ENCODE results near the gene RALGAPB.
"Not testable (repeated sequence)": the region's sequence is repeated elsewhere in the genome, so short reads cannot be mapped to it uniquely, and the experiment has no call there.

The RALGAPB gene

GRCh38 chr20:38498909-38499308, 26.3 kb downstream of the RALGAPB start:
- DNase-seq, result no peak

- peak; percentile 16 for DNase-seq
These were observed 26.7 kb downstream of the RALGAPB start for GRCh38 chr20:38499366-38499765.

- DNase-seq, result no peak
These were observed 29.3 kb downstream of the RALGAPB start for GRCh38 chr20:38501858-38502436.

- no peak for DNase-seq
These were observed 31.9 kb downstream of the RALGAPB start for GRCh38 chr20:38504368-38505090.

- no peak for DNase-seq
These were observed 32.4 kb downstream of the RALGAPB start for GRCh38 chr20:38505091-38505455.

- not testable (repeated sequence) for DNase-seq
These were observed 39.1 kb downstream of the RALGAPB start for GRCh38 chr20:38511726-38512125.

- no peak for DNase-seq
These were observed 41.5 kb downstream of the RALGAPB start for GRCh38 chr20:38514185-38514584.

- DNase-seq, result no peak
These were observed 42.3 kb downstream of the RALGAPB start for GRCh38 chr20:38514947-38515346.

GRCh38 chr20:38515631-38516030, 43.0 kb downstream of the RALGAPB start:
- no peak for DNase-seq

- peak; percentile 65 for DNase-seq
These were observed 46.8 kb downstream of the RALGAPB start for GRCh38 chr20:38519426-38519825.

GRCh38 chr20:38520261-38520660, 47.6 kb downstream of the RALGAPB start:
- no peak for DNase-seq

GRCh38 chr20:38523697-38524096, 51.1 kb downstream of the RALGAPB start:
- no peak for DNase-seq

- DNase-seq, result no peak
These were observed 55.5 kb downstream of the RALGAPB start for GRCh38 chr20:38528167-38528566.

GRCh38 chr20:38531021-38531420, 58.4 kb downstream of the RALGAPB start:
- DNase-seq, result no peak

GRCh38 chr20:38534756-38535155, 62.1 kb downstream of the RALGAPB start:
- no peak for DNase-seq

GRCh38 chr20:38536310-38536709, 63.7 kb downstream of the RALGAPB start:
- DNase-seq, result no peak

- no peak for DNase-seq
These were observed 64.5 kb downstream of the RALGAPB start for GRCh38 chr20:38537176-38537575.

- no peak for DNase-seq
These were observed 66.1 kb downstream of the RALGAPB start for GRCh38 chr20:38538789-38539188.

- no peak for DNase-seq
These were observed 70.6 kb downstream of the RALGAPB start for GRCh38 chr20:38543014-38543906.

- no peak for DNase-seq
These were observed 73.1 kb downstream of the RALGAPB start for GRCh38 chr20:38545771-38546170.

GRCh38 chr20:38547288-38548085, 74.8 kb downstream of the RALGAPB start:
- DNase-seq, result no peak

- no peak for DNase-seq
These were observed 75.9 kb downstream of the RALGAPB start for GRCh38 chr20:38548356-38549083.

All from hematopoietic multipotent progenitor cell treated with erythropoietin and hydrocortisone succinate and interleukin-3 and kit ligand, for 8 days (in vitro differentiated cells).